Central memory CD8-positive, alpha-beta T cell (primary cell): ENCODE measurements around the gene B4GALT1.
"Not testable (repeated sequence)": the region's sequence is repeated elsewhere in the genome, so short reads cannot be mapped to it uniquely, and the experiment has no call there.

Source experiments
- ATAC-seq: fragments of 150-1000 bp; cut with Tn5 transposase; replicated peaks from 2 replicates; pipeline ENCODE4 v1.10.0; 2022; ENCODE audit warnings: mild to moderate bottlenecking, moderate FRiP score, moderate number of reproducible peaks; ENCODE audit not compliant: poor library complexity, severe bottlenecking; ENCODE audit errors: extremely low read depth
- DNase-seq, 2 donors: peaks; one replicate each; pipeline ENCODE4 v3.0.0; 2021; ENCODE audit warnings: low spot score in 2 of 2
- H3K27ac Mint-ChIP-seq: one replicate; pipeline ENCODE4 v1.8.0; 2022; ENCODE audit warnings: low read depth, mild to moderate bottlenecking, moderate library complexity, mixed read lengths
- H3K27me3 Mint-ChIP-seq: one replicate; pipeline ENCODE4 v1.8.0; 2022; ENCODE audit warnings: mixed read lengths
- H3K36me3 Mint-ChIP-seq: one replicate; pipeline ENCODE4 v1.8.0; 2022; ENCODE audit warnings: mild to moderate bottlenecking, moderate library complexity, mixed read lengths; ENCODE audit not compliant: insufficient read depth
- H3K4me1 Mint-ChIP-seq: one replicate; pipeline ENCODE4 v1.8.0; 2022; ENCODE audit warnings: mixed read lengths
- H3K4me3 Mint-ChIP-seq: one replicate; pipeline ENCODE4 v1.8.0; 2022; ENCODE audit warnings: mild to moderate bottlenecking, moderate library complexity, mixed read lengths
- H3K9me3 Mint-ChIP-seq: one replicate; pipeline ENCODE4 v1.8.0; 2022; ENCODE audit warnings: mixed read lengths

Gene B4GALT1

DNA sequence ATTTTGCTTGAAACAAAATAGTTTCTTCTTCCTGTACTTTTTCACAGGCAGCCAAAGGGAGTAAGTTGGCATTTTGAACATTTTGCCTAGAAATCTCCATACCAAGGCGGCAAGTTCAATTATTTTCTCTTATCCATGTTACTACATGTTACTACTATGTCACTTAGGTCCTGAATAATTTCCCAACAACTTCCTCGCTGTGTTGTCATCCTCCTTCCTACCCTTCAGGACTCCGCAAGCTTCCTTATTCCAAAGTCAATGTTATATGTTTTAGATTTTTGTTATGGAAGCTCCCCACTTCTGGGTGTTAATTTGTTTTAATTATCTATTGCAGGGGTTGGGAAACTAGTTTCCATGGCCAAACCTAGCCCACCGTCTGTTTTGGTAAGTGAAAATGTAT is 9.9 kb upstream of the B4GALT1 start:
- Mint-ChIP-seq H3K36me3 (no peaks in the 10 kb centered on the region), H3K27me3 (peaks cover 4% of the 10 kb centered on the region), H3K4me3 (no peak overlapping the region), H3K27ac (no peak overlapping the region), H3K4me1 (peaks cover 3% of the 10 kb centered on the region), H3K9me3 (no peaks in the 10 kb centered on the region)
- ATAC-seq (no peak), DNase-seq (no peak)

DNA sequence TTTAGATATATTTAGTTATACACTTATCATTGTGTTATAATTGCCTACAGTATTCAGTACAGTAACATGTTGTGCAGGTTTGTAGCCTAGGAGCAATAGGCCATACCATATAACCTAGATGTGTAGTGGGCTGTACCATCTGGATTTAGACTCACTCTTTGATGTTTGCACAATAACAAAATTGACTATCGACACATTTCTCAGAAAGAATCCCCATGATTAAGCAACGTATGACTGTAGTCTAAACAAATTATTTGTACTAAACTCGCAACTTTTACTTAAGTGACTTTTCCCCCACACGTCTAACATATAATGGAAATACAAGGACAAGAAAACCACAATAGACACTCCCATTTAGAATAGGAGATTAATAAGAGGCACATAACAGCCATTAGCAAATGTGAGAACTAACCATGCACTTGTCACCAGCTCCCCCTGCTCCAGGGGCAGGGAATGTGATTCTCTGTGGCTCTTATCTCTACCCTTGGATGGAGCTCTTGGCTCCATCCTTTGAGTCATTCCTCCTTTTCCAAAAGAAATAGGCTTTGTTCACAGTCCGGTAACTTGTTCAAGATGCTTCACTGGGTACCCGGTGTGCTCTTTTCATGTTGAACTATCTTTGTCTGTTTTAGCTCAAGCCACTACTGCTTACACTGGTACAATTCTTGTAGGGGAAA is 8.7 kb upstream of the B4GALT1 start:
- Mint-ChIP-seq H3K4me3 (no peak overlapping the region), H3K27me3 (no peaks in the 10 kb centered on the region), H3K36me3 (no peaks in the 10 kb centered on the region), H3K4me1 (peaks cover 6% of the 10 kb centered on the region), H3K9me3 (no peaks in the 10 kb centered on the region), H3K27ac (no peak overlapping the region)
- DNase-seq: no peak
- ATAC-seq: no peak

GRCh38 chr9:33172256-33173238 is 5.4 kb upstream of the B4GALT1 start:
- no peaks in the 10 kb centered on the region for H3K9me3 Mint-ChIP-seq
- H3K27ac Mint-ChIP-seq: no peak overlapping the region
- ATAC-seq (no peak), DNase-seq (no peak)
- H3K27me3 Mint-ChIP-seq: no peaks in the 10 kb centered on the region
- H3K4me3 Mint-ChIP-seq: no peak overlapping the region
- peaks cover 27% of the 10 kb centered on the region for H3K4me1 Mint-ChIP-seq
- H3K36me3 Mint-ChIP-seq: peaks cover 1% of the 10 kb centered on the region

DNA sequence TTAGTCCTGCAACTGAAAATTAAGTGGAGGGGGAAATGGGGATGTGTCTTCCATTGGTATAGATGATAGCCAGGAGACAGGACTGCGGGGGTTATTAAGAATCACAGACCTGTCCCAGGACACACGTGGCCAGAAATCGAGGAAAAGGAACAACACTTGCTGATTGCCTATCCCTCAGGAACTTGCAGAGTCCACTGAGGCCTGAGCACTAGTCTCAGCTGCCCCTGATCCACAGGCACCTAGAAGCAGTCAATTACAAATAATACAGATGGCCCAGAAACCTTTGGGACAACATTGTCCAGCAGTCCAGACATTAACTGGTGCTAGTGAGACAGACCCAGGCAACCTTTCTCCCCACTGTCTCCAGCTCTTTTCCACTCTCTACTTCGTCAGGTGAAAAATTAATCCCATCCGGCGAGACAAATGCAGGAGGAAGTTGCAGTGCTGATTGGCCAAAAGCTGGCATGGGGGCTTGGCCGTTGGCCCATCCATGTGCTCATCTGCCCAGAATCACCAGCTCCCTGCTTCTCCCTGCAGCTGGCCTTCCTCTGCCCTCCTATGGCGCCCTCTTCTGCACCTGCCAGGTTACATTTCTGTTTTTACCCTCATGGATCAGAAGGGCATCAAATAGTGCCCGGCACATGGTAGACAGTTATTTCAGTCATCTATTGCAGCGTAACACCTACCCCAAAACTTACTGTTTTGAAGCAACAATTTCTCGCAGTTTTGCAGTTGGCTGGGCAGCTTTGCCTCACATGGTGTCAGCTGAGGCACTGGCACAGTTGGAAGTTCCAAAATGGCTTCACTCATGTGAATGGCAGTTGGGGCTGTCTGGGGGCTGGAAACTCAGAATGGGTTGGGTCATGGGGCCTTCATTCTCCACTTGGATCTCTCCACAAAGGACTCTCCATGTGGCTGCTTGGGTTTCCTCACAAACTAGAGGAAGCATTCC is 3.6 kb upstream of the B4GALT1 start:
- H3K27me3 Mint-ChIP-seq: no peaks in the 10 kb centered on the region
- H3K36me3 Mint-ChIP-seq: peaks cover 14% of the 10 kb centered on the region
- H3K4me3 Mint-ChIP-seq: no peak overlapping the region
- ATAC-seq: no peak
- peaks cover 34% of the 10 kb centered on the region for H3K4me1 Mint-ChIP-seq
- no peaks in the 10 kb centered on the region for H3K9me3 Mint-ChIP-seq
- DNase-seq: peak in 1 of 2 donors; percentile 29
- no peak overlapping the region for H3K27ac Mint-ChIP-seq

- no peak for ATAC-seq
- H3K27me3 Mint-ChIP-seq: no peaks in the 10 kb centered on the region
- H3K4me3 Mint-ChIP-seq: peak overlapping the region; percentile 85
- no peaks in the 10 kb centered on the region for H3K9me3 Mint-ChIP-seq
- DNase-seq: no peak
- peaks cover 49% of the 10 kb centered on the region for H3K4me1 Mint-ChIP-seq
- H3K36me3 Mint-ChIP-seq: peaks cover 27% of the 10 kb centered on the region
- H3K27ac Mint-ChIP-seq: peak overlapping the region; percentile 99
Measured at GRCh38 chr9:33168941-33169544, 1.9 kb upstream of the B4GALT1 start.

DNA sequence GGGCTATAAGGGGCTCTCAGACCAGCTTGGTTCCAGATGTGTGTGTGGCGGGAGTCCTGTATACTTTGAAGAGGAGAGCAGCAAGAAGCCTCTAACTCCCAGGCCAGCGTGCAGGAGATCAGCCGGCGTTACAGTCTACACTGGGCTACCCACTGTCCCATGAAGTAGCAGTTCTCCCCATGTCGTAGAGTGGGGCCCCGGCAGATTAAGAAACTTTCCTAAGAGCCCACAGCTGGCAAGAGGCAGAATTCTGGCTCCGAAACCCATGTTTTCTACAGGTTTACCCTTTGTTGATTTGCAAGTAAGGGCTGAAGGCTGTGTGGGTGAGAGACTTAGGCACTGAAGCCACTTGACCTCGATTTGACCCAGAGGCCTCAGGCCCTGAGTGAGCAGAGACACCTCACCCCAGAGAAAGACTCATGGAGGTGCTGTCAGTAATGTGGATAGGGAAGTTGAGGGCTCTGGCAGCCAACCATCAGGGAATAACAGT is 881 bp upstream of the B4GALT1 start:
- H3K4me1 Mint-ChIP-seq: peaks cover 59% of the 10 kb centered on the region
- DNase-seq: no peak
- H3K4me3 Mint-ChIP-seq: peak overlapping the region; percentile 85
- peak overlapping the region; percentile 99 for H3K27ac Mint-ChIP-seq
- peak; percentile 3 for ATAC-seq
- no peaks in the 10 kb centered on the region for H3K9me3 Mint-ChIP-seq
- peaks cover 33% of the 10 kb centered on the region for H3K36me3 Mint-ChIP-seq
- no peaks in the 10 kb centered on the region for H3K27me3 Mint-ChIP-seq

DNA sequence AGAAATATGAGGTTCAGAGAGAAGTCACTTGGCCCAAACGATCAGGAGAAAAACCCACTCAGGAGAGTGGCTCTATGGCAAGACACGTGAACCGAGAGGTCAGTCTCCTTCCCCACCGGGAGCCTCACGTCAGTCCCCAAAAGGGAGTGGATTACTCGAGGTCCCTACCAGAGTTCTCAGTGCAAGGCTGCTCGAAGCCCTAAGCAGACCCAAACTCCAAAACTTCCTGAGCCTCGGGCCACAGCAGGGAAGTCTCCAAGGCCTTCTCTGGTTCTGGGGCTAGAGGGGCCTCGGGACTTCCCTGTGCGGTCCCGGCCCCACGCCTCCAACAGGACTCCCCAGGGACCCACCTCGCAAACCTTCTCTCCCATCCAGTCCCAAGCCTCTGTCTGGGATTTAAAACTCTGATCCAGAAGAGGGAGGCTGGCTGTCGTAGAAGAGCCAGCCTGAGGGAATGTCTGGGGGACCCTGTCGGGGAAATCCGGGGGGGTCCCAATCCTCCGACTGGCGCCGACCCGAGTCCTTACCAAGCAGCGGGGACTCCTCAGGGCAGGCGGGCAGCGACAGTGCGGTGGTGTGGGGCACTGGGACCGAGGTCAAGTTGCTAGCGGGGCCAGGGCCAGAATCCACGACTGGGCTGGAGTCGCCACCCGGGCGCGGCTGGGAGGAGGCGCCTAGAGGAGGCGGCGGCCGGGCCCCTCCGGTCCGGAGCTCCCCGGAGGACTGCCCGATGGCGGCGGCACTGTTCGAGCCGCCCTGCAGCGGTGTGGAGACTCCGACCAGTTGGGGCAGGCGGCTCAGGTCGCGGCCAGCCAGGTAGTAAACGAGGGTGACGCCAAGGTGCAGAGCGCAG is 679 bp downstream of the B4GALT1 start:
- Mint-ChIP-seq H3K27ac (peak overlapping the region; percentile 93), H3K36me3 (peaks cover 37% of the 10 kb centered on the region), H3K4me1 (peaks cover 71% of the 10 kb centered on the region), H3K4me3 (peak overlapping the region; percentile 85), H3K9me3 (no peaks in the 10 kb centered on the region), H3K27me3 (no peaks in the 10 kb centered on the region)
- ATAC-seq (no peak), DNase-seq (no peak)

GRCh38 chr9:33165263-33166151 is 1.6 kb downstream of the B4GALT1 start:
- Mint-ChIP-seq H3K9me3 (no peaks in the 10 kb centered on the region), H3K4me3 (peak overlapping the region; percentile 85), H3K27me3 (no peaks in the 10 kb centered on the region), H3K27ac (peak overlapping the region; percentile 93), H3K36me3 (peaks cover 40% of the 10 kb centered on the region), H3K4me1 (peaks cover 76% of the 10 kb centered on the region)
- no peak for ATAC-seq
- no peak for DNase-seq

GRCh38 chr9:33164921-33165262 is 2.2 kb downstream of the B4GALT1 start:
- Mint-ChIP-seq H3K4me3 (peak overlapping the region; percentile 85), H3K4me1 (peaks cover 82% of the 10 kb centered on the region), H3K36me3 (peaks cover 40% of the 10 kb centered on the region), H3K27ac (peak overlapping the region; percentile 93)
- not testable (repeated sequence) for ATAC-seq, DNase-seq, H3K27me3 Mint-ChIP-seq, H3K9me3 Mint-ChIP-seq

DNA sequence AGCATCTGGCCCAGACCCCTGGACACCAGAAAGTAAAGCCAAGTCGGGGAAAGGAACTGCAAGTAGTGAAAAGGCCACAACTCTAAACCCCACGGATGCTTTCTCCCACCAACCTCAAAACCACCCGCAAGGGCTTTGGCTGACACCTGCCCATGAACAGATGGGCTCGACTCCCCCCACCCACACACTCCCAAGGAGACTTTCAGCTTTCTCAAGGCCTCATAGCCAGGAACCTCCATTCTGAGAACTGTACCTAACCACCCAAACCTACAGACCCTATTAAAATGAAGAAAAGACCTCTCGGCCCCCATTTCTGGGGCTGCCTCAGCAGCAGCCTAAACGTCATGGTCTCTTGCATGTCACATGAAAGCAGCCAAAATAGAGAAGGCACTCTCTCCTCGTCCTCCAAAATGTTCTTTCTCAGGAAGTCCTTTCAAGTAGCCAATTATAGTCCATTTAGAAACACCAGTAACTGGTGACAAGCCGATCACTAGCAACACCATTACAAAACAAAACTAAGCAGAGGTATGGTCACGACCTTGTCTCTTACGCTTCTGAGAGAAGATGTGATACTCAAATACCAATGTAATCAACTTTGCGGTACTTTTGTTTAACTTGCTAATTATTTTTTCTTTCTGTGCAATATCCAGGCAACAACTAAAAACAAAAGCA is 2.9 kb downstream of the B4GALT1 start:
- no peaks in the 10 kb centered on the region for H3K27me3 Mint-ChIP-seq
- DNase-seq: peak in 1 of 2 donors; percentile 44
- no peaks in the 10 kb centered on the region for H3K9me3 Mint-ChIP-seq
- peak overlapping the region; percentile 85 for H3K4me3 Mint-ChIP-seq
- H3K4me1 Mint-ChIP-seq: peaks cover 87% of the 10 kb centered on the region
- H3K27ac Mint-ChIP-seq: peak overlapping the region; percentile 93
- peak; percentile 24 for ATAC-seq
- peaks cover 40% of the 10 kb centered on the region for H3K36me3 Mint-ChIP-seq
